ENCODE data around the gene CHN2.

Gene CHN2

DNA sequence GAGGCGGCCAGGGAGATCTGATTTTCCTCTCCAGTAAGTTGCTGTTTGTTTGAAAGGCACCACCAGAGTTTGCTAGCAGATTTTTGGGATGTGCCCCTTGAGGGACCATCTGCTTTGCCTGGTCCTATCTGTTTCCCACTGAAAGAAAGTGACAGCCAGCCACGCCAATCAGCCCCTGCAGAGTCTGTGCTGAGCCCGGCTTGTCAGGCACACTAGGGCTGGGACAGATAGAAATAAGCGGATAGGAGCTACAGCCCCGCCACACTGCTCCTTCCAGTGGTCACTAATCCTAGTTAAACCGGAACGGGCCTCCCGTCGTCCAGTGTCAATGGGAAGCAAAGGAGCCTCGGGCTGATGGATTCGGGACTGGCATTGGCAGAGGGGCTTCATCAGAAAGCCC, 207.2 kb downstream of the CHN2 start:
- DNase-seq (ENCODE audit: low read depth, low spot score): no peak
- no peak overlapping the region for H3K4me3 ChIP-seq (ENCODE audit: low read length)

DNA sequence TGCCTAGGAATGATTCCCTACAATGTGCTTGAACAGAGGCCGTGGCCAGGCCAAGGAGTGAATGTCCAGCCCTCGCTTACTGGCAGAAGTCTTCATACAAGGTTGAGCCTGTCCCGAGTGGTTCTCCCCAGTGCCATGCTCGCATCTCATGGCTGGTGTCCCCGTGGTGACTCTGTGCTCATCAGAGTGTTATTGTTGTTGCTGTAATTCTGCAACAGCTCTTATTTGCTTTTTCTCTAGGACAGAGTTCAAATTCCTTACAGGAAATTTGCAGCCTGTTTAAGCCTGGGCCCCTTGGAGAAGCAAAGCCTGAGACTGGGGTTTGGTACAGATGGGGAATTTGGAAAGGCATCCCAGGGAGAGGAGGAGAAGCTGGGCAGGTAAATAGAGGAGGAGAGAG, 211.3 kb downstream of the CHN2 start:
- no peak for DNase-seq (ENCODE audit: low read depth, low spot score)
- H3K4me3 ChIP-seq (ENCODE audit: low read length): no peak overlapping the region

DNA sequence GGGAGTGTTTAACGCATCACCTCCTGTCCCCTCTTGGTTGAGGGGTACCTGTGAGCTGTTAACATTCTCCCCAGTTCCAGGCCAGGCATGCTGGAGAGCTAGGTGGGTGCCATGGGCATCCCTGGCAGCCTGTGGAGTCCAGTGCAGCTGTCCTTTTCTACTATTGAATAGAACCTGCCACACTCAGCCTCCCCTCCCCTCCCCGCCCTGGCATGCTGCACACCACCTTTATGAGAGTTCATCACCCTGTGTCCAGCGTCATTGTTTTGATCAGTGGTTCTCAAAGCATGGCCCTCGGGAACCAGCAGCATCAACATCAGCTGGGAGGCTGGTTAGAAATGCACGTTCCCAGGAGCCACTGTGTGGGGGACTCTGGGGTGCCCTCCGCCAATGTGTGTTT, 211.8 kb downstream of the CHN2 start:
- DNase-seq (ENCODE audit: low read depth, low spot score): no peak
- H3K4me3 ChIP-seq (ENCODE audit: low read length): no peak overlapping the region

DNA sequence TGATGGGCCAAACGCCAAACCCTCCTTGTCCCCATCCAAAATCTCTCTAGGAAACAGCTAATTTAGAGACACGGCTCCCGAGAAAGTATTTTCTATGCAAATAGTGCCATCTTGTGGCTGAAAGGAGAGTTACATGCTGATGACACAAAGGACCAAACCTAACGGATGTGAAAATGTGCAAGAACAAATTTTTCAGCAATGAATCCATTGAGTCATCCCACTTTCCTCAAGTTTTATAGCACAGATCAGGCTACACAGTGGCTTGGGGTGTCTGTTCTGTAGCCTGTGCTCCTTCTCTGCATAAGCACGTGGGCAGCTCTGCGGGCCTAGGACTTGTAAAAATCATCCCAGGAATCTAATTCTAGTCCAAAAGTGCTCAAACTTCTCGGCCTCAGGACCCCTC, 214.3 kb downstream of the CHN2 start:
- peak; percentile 68 for DNase-seq (ENCODE audit: low read depth, low spot score)
- no peak overlapping the region for H3K4me3 ChIP-seq (ENCODE audit: low read length)

DNA sequence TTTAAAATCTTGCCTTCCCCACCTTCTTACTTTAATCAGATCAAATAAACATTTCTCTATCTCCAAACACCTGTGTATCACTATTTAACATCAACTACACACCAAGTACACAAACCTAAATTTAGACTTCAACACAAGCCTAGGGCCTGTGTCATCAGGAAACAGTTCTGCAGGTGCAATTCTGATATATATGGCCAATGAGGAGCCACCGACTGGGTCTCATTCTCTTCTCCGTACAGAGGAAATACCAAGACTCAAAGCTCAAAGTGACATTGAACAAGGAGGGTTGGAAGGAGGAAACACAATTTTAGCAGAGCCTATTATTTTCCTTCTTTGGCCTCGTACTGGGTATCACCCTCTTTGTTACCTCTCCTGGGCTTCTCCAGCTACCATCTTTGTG, 216.4 kb downstream of the CHN2 start:
- DNase-seq (ENCODE audit: low read depth, low spot score): no peak
- H3K4me3 ChIP-seq (ENCODE audit: low read length): no peak overlapping the region

DNA sequence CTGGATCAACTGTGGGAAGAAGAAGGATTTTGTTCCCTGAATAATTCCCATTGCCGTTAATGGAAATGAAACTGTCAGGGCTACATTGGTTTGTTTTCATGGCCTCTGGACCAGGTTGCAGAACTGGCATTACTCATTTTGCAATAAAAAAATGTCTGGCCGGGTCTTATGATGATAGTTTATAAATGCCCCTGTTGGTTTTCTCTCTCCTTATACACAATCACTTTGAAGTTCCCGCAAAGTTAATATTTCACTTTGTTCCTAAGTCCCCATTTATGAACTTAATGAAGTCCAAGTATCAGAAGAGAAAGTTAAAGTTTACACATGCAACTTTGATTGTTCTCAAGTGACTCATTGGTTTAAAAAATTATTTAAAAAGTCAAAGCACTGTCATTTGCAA, 218.3 kb downstream of the CHN2 start:
- no peak overlapping the region for H3K4me3 ChIP-seq (ENCODE audit: low read length)
- DNase-seq (ENCODE audit: low read depth, low spot score): no peak

DNA sequence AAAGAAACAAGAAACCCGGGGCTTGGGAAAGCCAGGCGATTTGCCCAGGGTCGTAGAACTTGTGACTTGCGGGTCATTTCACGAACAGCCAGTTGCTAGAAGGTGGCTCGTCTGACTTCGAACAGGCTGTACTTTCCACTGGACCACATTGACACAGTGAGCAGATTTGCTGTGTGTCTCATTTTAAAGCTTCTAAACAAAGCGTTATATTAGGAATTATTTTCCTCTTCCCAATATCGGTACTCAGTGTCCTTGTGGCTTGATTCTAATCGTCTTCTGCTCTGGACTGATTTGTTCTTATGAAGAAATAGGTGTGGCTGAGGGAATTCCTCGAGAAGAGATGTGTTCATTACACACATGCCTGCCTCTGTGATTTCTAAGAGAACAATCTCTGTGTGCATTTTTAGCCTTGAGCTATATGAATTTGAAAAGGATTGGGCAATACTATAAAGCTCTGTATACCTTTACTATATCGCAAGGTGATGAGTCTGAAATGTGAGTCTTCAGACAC, 219.1 kb downstream of the CHN2 start:
- H3K4me3 ChIP-seq (ENCODE audit: low read length): no peak overlapping the region
- no peak for DNase-seq (ENCODE audit: low read depth, low spot score)

DNA sequence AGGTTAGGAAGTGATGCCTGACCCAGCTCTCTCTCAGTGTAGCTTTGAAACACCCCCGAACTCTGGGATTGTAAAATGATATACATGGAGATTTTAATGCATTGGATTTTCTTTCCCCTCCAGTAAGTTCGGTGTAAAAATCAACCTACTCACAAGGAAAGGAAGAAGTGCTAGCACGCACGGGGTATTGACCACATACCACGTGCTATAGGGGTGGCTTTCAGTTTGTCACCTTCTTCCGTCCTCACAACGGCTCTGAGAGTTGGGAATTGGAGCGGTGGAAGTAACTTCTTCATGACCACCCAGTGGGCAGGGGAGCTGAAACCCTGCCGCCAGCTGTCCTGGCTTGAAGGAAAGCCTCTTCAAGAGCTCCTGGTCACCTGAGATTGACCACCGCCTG, 219.6 kb downstream of the CHN2 start:
- DNase-seq (ENCODE audit: low read depth, low spot score): no peak
- H3K4me3 ChIP-seq (ENCODE audit: low read length): no peak overlapping the region

DNA sequence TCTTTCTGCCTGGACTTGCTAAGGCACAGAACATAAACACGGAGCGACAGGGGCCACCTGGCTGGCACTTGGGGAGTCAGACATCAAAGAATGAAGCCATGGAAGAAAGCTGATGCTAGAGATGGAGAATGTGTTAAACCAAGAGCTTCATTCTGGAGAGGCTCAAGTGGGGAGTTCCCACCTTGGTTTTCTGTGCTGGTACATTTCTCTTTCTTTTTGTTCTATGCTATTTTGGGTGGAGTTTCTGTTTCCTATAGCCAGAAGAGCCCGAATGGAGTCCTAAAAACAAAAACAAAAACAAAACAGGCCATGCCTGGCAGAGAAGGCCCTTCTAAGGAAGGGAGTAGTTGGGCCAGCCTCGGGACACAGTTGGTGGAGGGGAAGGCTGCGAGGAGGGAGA, 220.6 kb downstream of the CHN2 start:
- H3K4me3 ChIP-seq (ENCODE audit: low read length): no peak overlapping the region
- DNase-seq (ENCODE audit: low read depth, low spot score): no peak

DNA sequence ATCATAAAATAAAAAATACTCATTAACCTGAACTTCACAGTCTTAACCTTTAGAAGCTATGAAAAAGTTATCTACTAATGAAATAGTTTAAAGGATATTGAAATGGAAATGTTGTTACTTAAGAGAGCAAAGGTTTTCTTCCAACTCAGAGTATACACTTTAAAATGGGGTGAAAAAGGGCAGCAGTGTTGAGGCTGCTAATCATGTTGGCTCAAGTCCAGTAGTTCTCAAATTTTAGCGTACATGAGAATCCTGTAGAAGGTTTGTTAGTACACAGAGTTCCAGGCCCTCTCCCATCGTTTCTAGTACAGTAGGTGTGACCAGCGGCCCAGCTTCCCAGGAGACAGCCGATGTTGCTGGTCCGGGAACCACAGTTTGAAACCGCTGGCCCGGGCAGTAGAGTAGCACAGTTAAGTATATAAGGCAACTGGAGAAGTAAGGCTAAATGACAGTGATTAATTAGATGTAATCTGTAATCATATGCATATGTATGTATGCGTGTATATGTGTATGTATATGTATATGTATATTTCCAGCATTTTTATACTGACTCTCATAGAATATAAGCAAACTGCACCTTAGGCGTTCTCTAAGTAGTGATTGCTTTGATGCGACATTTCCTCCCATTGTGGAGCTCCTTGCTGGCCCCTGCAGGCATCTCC, 221.8 kb downstream of the CHN2 start:
- H3K4me3 ChIP-seq (ENCODE audit: low read length): no peak overlapping the region
- DNase-seq (ENCODE audit: low read depth, low spot score): no peak

DNA sequence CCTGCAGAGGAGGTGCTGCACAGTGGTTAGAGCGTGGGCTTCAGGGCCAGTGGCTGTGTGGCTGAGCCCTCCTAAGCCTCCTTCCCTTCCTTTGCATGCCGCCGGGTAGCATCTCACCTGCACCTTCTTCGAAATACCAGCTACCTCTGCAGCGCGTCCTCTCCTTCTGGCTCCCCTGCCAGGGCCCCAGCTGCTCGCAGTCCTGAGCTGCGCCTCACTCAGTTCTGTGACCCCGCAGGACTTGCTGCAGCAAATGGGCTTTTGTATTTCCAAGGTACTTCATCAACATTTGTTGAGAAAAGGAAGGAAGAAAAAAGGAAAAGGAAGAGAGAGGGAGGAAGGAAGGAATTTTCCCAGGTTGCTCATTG, 222.3 kb downstream of the CHN2 start:
- no peak overlapping the region for H3K4me3 ChIP-seq (ENCODE audit: low read length)
- no peak for DNase-seq (ENCODE audit: low read depth, low spot score)

DNA sequence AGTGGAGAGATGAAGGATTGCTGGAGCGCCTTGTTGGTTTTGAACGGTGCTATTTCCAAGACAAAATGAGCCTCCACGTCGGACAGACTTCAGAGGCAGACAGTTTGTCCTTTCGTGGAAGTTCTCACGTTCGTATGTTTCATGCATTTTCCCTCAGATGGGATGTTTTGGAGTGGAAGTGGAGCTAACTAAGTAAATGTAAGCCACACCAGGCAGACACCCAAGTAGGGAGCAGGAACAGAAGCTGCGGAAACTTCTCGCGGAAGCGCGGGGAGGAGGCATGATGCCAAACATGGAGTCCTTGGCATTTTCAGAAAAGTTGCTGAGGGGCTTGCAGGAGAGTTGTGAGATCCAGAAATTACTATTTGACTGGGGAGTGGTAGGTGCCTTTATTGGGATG, 223.5 kb downstream of the CHN2 start:
- DNase-seq (ENCODE audit: low read depth, low spot score): no peak
- H3K4me3 ChIP-seq (ENCODE audit: low read length): no peak overlapping the region

DNA sequence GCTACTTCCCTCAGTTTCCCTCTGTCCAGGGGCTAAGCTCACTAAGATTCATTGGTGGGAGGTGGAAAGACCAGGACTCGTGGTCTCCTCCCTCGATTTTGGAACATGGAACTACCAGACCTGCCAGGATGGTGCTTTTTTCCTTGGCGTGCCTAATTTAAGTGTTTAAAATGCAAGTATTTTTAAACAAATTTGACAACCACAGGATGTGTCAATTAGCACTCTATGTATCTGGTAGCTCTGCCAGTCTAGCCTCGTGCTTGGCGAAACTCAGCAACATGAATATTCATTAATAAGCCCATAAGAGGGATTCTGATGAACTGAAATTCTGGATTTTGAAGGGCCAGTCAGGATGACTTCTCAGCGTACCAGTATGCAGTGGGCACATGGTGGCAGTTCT, 224.1 kb downstream of the CHN2 start:
- no peak for DNase-seq (ENCODE audit: low read depth, low spot score)
- H3K4me3 ChIP-seq (ENCODE audit: low read length): no peak overlapping the region

DNA sequence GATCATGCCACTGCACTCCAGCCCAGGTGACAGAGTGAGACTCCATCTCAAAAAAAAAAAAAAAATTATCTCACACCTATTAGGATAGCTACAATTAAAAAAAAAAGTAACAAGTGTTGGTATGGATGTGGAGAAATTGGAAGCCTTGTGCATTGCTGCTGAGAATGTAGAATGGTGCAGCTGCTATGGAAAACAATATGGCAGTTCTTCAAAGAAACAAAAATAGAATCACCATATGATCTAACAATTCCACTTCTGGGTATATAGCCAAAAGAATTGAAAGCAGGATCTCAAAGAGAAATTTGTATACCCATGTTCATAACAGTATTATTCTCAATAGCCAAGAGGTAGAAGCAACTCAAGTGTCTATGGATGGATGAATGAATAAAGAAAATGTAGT, 225.4 kb downstream of the CHN2 start:
- DNase-seq (ENCODE audit: low read depth, low spot score): no peak
- H3K4me3 ChIP-seq (ENCODE audit: low read length): no peak overlapping the region

DNA sequence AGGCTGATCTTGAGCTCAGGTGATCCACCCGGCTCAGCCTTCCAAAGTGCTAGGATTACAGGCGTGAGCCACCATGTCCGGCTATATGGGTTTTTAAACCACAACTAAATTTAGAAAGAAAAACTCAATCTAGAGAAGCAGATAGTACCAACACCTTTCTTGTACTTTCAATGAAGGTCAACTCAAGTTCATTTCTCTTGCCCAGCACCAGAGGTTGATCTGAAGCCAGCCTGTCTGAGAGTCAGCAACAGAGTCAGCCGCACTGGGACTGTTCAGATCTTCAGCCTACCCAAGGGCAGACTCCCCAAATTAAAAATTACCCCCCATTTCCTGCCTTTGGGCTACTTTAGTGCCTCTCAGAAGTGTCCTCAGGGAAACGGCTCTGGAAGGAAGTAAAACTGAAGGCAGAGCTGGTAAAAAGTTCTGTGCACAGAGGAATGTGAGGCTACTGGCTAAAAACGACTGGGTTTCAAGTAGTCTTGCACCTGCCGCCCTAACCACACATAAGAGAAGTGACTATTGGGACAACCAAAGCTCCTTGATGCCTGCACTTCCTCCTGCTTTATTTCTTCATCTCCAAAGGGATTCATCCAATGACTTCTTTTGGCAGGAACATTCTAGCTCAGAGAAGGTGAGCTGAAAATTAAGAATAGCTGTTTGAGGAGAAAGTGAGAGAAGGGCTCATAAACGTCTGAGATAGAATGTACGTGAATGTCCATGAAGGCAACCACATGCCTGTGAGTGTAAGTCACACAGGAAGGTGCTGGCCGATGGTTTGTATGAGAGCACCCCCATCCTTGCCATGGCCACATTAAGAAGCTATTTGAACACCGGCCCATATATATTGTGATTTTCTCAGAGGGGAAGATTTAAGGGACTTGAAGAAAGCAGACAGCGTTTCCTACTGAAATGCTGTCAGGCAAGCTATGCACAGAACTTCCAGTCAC, 226.7 kb downstream of the CHN2 start:
- H3K4me3 ChIP-seq (ENCODE audit: low read length): no peak overlapping the region
- DNase-seq (ENCODE audit: low read depth, low spot score): no peak

DNA sequence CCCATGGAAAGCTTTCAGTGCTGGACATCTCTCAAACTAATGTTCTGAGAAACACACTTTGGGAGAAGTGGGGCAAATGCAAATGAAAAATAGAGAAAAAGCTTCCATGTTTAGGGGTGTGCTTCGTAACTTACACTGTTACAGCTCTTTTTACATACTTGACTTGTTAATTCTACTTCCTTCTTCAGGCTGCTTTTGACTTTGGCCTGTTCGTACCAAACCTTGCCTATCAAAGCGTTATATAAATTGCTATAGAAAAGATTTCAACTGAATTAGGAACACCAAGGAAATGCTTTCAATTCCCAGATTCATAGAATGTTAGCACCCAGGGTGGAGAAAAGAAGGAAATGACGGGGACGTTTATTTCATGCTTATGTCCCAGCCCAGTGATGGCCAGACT, 228.3 kb downstream of the CHN2 start:
- H3K4me3 ChIP-seq (ENCODE audit: low read length): no peak overlapping the region
- no peak for DNase-seq (ENCODE audit: low read depth, low spot score)

DNA sequence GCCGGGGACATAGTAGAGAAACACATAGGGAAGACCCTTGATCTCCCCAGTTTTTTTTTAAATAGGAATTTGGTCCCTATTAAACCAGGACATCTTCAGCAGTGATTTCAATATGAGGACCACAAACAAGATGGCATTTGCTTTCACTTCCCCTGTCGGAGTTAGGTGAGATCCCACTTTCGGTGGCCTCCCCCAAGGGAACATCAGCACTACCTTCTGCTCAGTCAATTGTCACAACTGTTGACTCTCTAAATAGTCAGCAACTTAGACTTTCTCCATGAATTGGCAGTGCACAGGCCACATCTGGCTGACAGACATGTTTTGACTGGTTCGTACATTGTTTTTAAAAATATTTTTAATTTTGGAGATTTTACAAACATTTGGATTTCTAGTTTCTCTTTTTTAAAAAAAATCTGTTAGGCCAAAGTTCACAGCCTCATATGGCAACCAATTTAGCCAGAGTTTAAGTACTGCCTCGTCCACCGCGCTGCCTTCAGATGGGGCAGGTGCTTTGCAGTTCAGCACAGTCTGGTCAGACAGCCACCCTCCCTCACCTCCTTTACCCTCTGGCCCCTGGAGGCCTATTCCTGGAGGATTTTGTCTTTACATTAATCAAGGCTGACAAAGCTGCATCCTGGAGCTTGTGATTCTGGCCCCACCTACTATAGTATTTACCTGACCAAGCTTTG, 229.9 kb downstream of the CHN2 start:
- H3K4me3 ChIP-seq (ENCODE audit: low read length): no peak overlapping the region
- no peak for DNase-seq (ENCODE audit: low read depth, low spot score)

DNA sequence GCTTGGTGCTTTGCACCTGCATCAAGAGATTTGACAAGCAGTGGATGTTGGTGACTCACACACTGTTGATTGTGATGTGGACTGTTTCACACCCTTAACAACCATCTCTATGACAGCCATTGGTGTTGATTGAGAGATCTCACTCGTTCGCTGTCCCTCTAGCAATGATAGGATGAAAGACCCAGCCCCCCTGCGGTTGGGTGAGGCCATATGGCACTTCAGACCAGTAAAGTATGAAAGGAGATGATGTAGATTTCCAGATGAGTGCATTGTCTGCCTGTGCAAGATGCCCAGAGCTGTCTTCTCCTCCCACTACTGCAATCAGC, 230.4 kb downstream of the CHN2 start:
- H3K4me3 ChIP-seq (ENCODE audit: low read length): no peak overlapping the region
- DNase-seq (ENCODE audit: low read depth, low spot score): no peak

DNA sequence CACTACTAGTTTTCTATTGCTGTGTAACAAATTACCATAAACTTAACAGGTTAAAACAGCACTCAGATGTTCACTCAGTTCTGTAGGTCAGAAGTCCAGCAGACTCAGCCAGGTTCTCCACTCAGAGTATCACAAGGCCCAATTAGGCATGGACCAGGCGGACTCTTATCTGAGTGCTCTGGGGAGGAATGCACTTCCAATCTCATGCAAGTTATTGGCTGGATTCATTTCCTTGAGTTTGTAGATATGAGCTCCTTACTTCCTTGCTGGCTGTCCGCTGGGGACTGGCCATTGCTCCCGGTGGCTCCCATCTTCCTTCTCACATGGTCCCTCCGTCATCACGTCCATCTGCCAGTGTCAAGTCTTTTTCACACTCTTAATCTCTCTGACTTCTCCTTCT, 232.0 kb downstream of the CHN2 start:
- H3K4me3 ChIP-seq (ENCODE audit: low read length): no peak overlapping the region

DNA sequence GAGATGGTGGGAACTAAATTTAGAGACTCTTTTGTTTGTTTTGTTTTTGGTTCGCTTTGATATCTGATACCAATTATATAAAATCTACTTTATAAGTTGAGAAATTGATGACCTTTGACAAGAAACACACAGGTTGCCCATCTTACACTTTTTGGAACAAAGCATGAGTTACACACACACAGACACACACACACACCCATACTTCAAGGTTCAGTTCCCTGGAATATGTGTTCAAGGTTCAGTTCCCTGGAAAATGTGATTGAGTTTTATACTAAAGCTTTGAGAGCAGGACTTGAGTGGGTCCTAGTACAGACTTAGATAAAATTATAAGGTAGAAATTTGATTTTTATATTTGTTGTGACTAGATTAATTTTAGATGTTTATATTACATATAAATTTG, 234.8 kb downstream of the CHN2 start:
- no peak overlapping the region for H3K4me3 ChIP-seq (ENCODE audit: low read length)
- DNase-seq (ENCODE audit: low read depth, low spot score): no peak

More for the DNA sequence above, 232.0 kb downstream of the CHN2 start:
- no peak for DNase-seq (ENCODE audit: low read depth, low spot score)
